Osteocyte (in vitro differentiated cells): ENCODE results near the gene KCTD16. TPM values are rescaled to one million over a fixed set of nuclear protein-coding genes. Genes with fewer than 3 reads are reported as not detected.
A peak's percentile ranks its signal among the peaks of the same experiment; 100 is the strongest.

Source experiments
- DNase-seq: peaks from one replicate; pipeline ENCODE4 v3.0.0; 2021; ENCODE audit warnings: mixed read lengths; ENCODE audit not compliant: unreplicated experiment; ENCODE audit errors: extremely low spot score
- H3K27ac Mint-ChIP-seq: one replicate; pipeline ENCODE4 v1.8.0; 2021; ENCODE audit warnings: mild to moderate bottlenecking, mixed read lengths; ENCODE audit not compliant: unreplicated experiment
- H3K27me3 Mint-ChIP-seq: one replicate; pipeline ENCODE4 v1.8.0; 2021; ENCODE audit warnings: mixed read lengths; ENCODE audit not compliant: unreplicated experiment
- H3K36me3 Mint-ChIP-seq: one replicate; pipeline ENCODE4 v1.8.0; 2021; ENCODE audit warnings: mixed read lengths; ENCODE audit not compliant: unreplicated experiment
- H3K4me1 Mint-ChIP-seq: one replicate; pipeline ENCODE4 v1.8.0; 2021; ENCODE audit warnings: mixed read lengths; ENCODE audit not compliant: unreplicated experiment
- H3K4me3 Mint-ChIP-seq: one replicate; pipeline ENCODE4 v1.8.0; 2021; ENCODE audit warnings: mild to moderate bottlenecking, moderate library complexity, mixed read lengths; ENCODE audit not compliant: unreplicated experiment
- H3K9me3 Mint-ChIP-seq: one replicate; pipeline ENCODE4 v1.8.0; 2021; ENCODE audit warnings: mixed read lengths; ENCODE audit not compliant: unreplicated experiment
- CTCF ChIP-seq: fragments of 200-600 bp; sonication (generic); IDR thresholded peaks from 2 replicates; pipeline ENCODE4 v1.5.0; 2021; ENCODE audit warnings: antibody characterized with exemption, mild to moderate bottlenecking, moderate library complexity
- total RNA-seq: library from RNA; stranded (reverse); gene quantifications from 2 replicates; pipeline ENCODE4 v1.2.1, GENCODE V29; 2021

Gene KCTD16
- total RNA-seq, 1 donor from 2014 or later, result 0.51 TPM

- Mint-ChIP-seq H3K27me3 (peaks cover 4% of the 10 kb centered on the region), H3K4me3 (no peak overlapping the region), H3K36me3 (no peaks in the 10 kb centered on the region), H3K27ac (no peak overlapping the region), H3K4me1 (peaks cover 32% of the 10 kb centered on the region), H3K9me3 (no peaks in the 10 kb centered on the region)
- DNase-seq, result no peak
- no peak for TF ChIP-seq CTCF
Measured at GRCh38 chr5:144191531-144191930, 20.9 kb downstream of the KCTD16 start.

- no peak for DNase-seq
- peak; percentile 49 for TF ChIP-seq CTCF
- no peak overlapping the region for H3K4me3 Mint-ChIP-seq
- H3K36me3 Mint-ChIP-seq, result no peaks in the 10 kb centered on the region
- H3K27me3 Mint-ChIP-seq, result peaks cover 4% of the 10 kb centered on the region
- no peak overlapping the region for H3K27ac Mint-ChIP-seq
- H3K4me1 Mint-ChIP-seq, result peaks cover 27% of the 10 kb centered on the region
- no peaks in the 10 kb centered on the region for H3K9me3 Mint-ChIP-seq
Measured at GRCh38 chr5:144191998-144192397, 21.3 kb downstream of the KCTD16 start.

- H3K9me3 Mint-ChIP-seq, result no peaks in the 10 kb centered on the region
- H3K27ac Mint-ChIP-seq, result no peak overlapping the region
- no peak for TF ChIP-seq CTCF
- H3K27me3 Mint-ChIP-seq, result peaks cover 4% of the 10 kb centered on the region
- no peak overlapping the region for H3K4me3 Mint-ChIP-seq
- peaks cover 21% of the 10 kb centered on the region for H3K4me1 Mint-ChIP-seq
- no peak for DNase-seq
- H3K36me3 Mint-ChIP-seq, result no peaks in the 10 kb centered on the region
Measured at GRCh38 chr5:144192661-144193060, 22.0 kb downstream of the KCTD16 start.

- Mint-ChIP-seq H3K27ac (no peak overlapping the region), H3K4me3 (no peak overlapping the region), H3K36me3 (no peaks in the 10 kb centered on the region), H3K9me3 (no peaks in the 10 kb centered on the region), H3K4me1 (peaks cover 15% of the 10 kb centered on the region), H3K27me3 (peaks cover 6% of the 10 kb centered on the region)
- no peak for DNase-seq
- no peak for TF ChIP-seq CTCF
Measured at GRCh38 chr5:144194144-144194543, 23.5 kb downstream of the KCTD16 start.

GRCh38 chr5:144195448-144195847 is 24.8 kb downstream of the KCTD16 start:
- no peak overlapping the region for H3K27ac Mint-ChIP-seq
- peaks cover 8% of the 10 kb centered on the region for H3K27me3 Mint-ChIP-seq
- H3K36me3 Mint-ChIP-seq, result no peaks in the 10 kb centered on the region
- no peaks in the 10 kb centered on the region for H3K9me3 Mint-ChIP-seq
- H3K4me3 Mint-ChIP-seq, result no peak overlapping the region
- no peak for DNase-seq
- peaks cover 7% of the 10 kb centered on the region for H3K4me1 Mint-ChIP-seq
- TF ChIP-seq CTCF, result no peak
